ENCODE data around the gene DOCK2. TPM values are rescaled to one million over a fixed set of nuclear protein-coding genes. Genes with fewer than 3 reads are reported as not detected.

DOCK2 gene
- total RNA-seq, 4 donors from 2014 or later, result 2.3 to 11.2 (median 3.2) TPM

- 68% methylated on average over 2 of the region's 2 CpGs for WGBS
- no peaks in the 10 kb centered on the region for H3K36me3 ChIP-seq
- DNase-seq (ENCODE audit: low spot score in 2 of 2), result no peak
- no peaks in the 10 kb centered on the region for H3K9me3 ChIP-seq
- TF ChIP-seq POLR2A (IDR thresholded peaks at IDR 0.05) (no peak), POLR2AphosphoS5 (IDR thresholded peaks at IDR 0.05) (no peak), CTCF (IDR thresholded peaks at IDR 0.05) (no peak), EP300 (IDR thresholded peaks at IDR 0.05) (no peak)
- H3K4me1 ChIP-seq, result no peaks in the 10 kb centered on the region
- H3K4me3 ChIP-seq, result no peak overlapping the region
- H3K27ac ChIP-seq, result no peak overlapping the region
- peaks cover 6% of the 10 kb centered on the region for H3K27me3 ChIP-seq
Measured at GRCh38 chr5:170011751-170012150, 374.7 kb downstream of the DOCK2 start.

- Histone ChIP-seq H3K4me3 (no peak overlapping the region), H3K27ac (no peak overlapping the region), H3K36me3 (no peaks in the 10 kb centered on the region), H3K27me3 (peaks cover 6% of the 10 kb centered on the region), H3K9me3 (no peaks in the 10 kb centered on the region), H3K4me1 (no peaks in the 10 kb centered on the region)
- TF ChIP-seq EP300 (IDR thresholded peaks at IDR 0.05) (no peak), CTCF (IDR thresholded peaks at IDR 0.05) (no peak), POLR2AphosphoS5 (IDR thresholded peaks at IDR 0.05) (no peak), POLR2A (IDR thresholded peaks at IDR 0.05) (no peak)
- no peak for DNase-seq (ENCODE audit: low spot score in 2 of 2)
- 72% methylated on average over 11 of the region's 11 CpGs for WGBS
Measured at GRCh38 chr5:170012622-170013021, 375.5 kb downstream of the DOCK2 start.

- DNase-seq (ENCODE audit: low spot score in 2 of 2), result no peak
- peaks cover 7% of the 10 kb centered on the region for H3K27me3 ChIP-seq
- TF ChIP-seq EP300 (IDR thresholded peaks at IDR 0.05), result no peak
- TF ChIP-seq CTCF (IDR thresholded peaks at IDR 0.05), result no peak
- TF ChIP-seq POLR2A (IDR thresholded peaks at IDR 0.05), result no peak
- TF ChIP-seq POLR2AphosphoS5 (IDR thresholded peaks at IDR 0.05), result no peak
- no peak overlapping the region for H3K4me3 ChIP-seq
- H3K27ac ChIP-seq, result no peak overlapping the region
- no peaks in the 10 kb centered on the region for H3K36me3 ChIP-seq
- 76% methylated on average over 3 of the region's 3 CpGs for WGBS
- H3K4me1 ChIP-seq, result no peaks in the 10 kb centered on the region
- H3K9me3 ChIP-seq, result no peaks in the 10 kb centered on the region
Measured at GRCh38 chr5:170020423-170020822, 383.3 kb downstream of the DOCK2 start.

- TF ChIP-seq CTCF (IDR thresholded peaks at IDR 0.05) (no peak), EP300 (IDR thresholded peaks at IDR 0.05) (no peak), POLR2A (IDR thresholded peaks at IDR 0.05) (no peak), POLR2AphosphoS5 (IDR thresholded peaks at IDR 0.05) (no peak)
- Histone ChIP-seq H3K4me3 (no peak overlapping the region), H3K4me1 (no peaks in the 10 kb centered on the region), H3K36me3 (no peaks in the 10 kb centered on the region), H3K27me3 (peaks cover 7% of the 10 kb centered on the region), H3K9me3 (no peaks in the 10 kb centered on the region), H3K27ac (no peak overlapping the region)
- no peak for DNase-seq (ENCODE audit: low spot score in 2 of 2)
- 64% methylated on average over 8 of the region's 8 CpGs for WGBS
Measured at GRCh38 chr5:170021506-170021905, 384.4 kb downstream of the DOCK2 start.

GRCh38 chr5:170025853-170026252, 388.8 kb downstream of the DOCK2 start:
- DNase-seq (ENCODE audit: low spot score in 2 of 2), result no peak
- Histone ChIP-seq H3K4me3 (no peak overlapping the region), H3K9me3 (no peaks in the 10 kb centered on the region), H3K4me1 (no peaks in the 10 kb centered on the region), H3K27ac (no peak overlapping the region), H3K36me3 (no peaks in the 10 kb centered on the region), H3K27me3 (peaks cover 4% of the 10 kb centered on the region)
- WGBS, result 73% methylated on average over 8 of the region's 8 CpGs
- TF ChIP-seq POLR2A (IDR thresholded peaks at IDR 0.05), result no peak
- no peak for TF ChIP-seq CTCF (IDR thresholded peaks at IDR 0.05)
- TF ChIP-seq EP300 (IDR thresholded peaks at IDR 0.05), result no peak
- no peak for TF ChIP-seq POLR2AphosphoS5 (IDR thresholded peaks at IDR 0.05)
